Endothelial cell of umbilical vein (primary cell): ENCODE data around the gene PRRG2. TPM values are rescaled to one million over a fixed set of nuclear protein-coding genes. Genes with fewer than 3 reads are reported as not detected.

Experiments
- BruUV-seq: library from RNA; stranded (reverse); fragments of 400-500 nt; replicated peaks from 2 replicates; lab custom pipeline; 2021; lab: Mats Ljungman, UMichigan
- CTCF ChIA-PET: fragments of 300-600, 350-600 bp; sonication (Branson Sonifier 250); formaldehyde crosslinking; loops from one replicate; lab custom pipeline; 2021; ENCODE audit warnings: antibody characterized with exemption, inconsistent platforms; lab: Charles Lee
- POLR2A ChIA-PET: fragments of 300-600, 350-600 bp; sonication (Branson Sonifier 250); formaldehyde crosslinking; loops from one replicate; lab custom pipeline; 2021; ENCODE audit warnings: antibody characterized with exemption, inconsistent platforms; lab: Charles Lee
- DNase-seq: peaks from one replicate; pipeline ENCODE4 v3.0.0-alpha.2; 2011; ENCODE audit warnings: low read depth, low spot score
- FAIRE-seq: peaks from 2 replicates; lab custom pipeline; 2011; peaks lifted over from hg19 to GRCh38; lab: Jason Lieb, UNC
- H2AFZ ChIP-seq: 2 replicates; pipeline ENCODE4 v1.6.0; 2012; ENCODE audit warnings: low read depth, low read length, control low read depth, inconsistent platforms
- H3K27ac ChIP-seq: 2 replicates; pipeline ENCODE4 v1.5.1; 2011; ENCODE audit warnings: low read depth, mild to moderate bottlenecking, control low read depth, low read length, moderate library complexity; ENCODE audit not compliant: insufficient read depth
- H3K27me3 ChIP-seq, 2 experiments: 2 replicates each; pipeline versions ENCODE4 v1.6.0 to v1.6.1; 2011; ENCODE audit warnings: low read length in 2 of 2, mixed read lengths in 1 of 2; ENCODE audit not compliant: control insufficient read depth in 2 of 2, insufficient read depth in 2 of 2
- H3K36me3 ChIP-seq, 2 experiments: 2 replicates in 1 of 2; 3 replicates in 1 of 2; pipeline ENCODE4 v1.5.1; 2011; ENCODE audit warnings: low read length in 2 of 2, mild to moderate bottlenecking in 1 of 2, moderate library complexity in 1 of 2; ENCODE audit not compliant: control insufficient read depth in 2 of 2, insufficient read depth in 2 of 2; ENCODE audit errors: extremely low read depth in 1 of 2
- H3K4me1 ChIP-seq: 3 replicates; pipeline ENCODE4 v1.5.1; 2011; ENCODE audit warnings: mild to moderate bottlenecking, low read length; ENCODE audit not compliant: control insufficient read depth, insufficient read depth; ENCODE audit errors: extremely low read depth
- H3K4me2 ChIP-seq: 2 replicates; pipeline ENCODE4 v1.6.1; 2011; ENCODE audit warnings: low read length, control low read depth, mixed read lengths; ENCODE audit not compliant: insufficient read depth
- H3K4me3 ChIP-seq, 3 experiments: fragments of 200-600 bp in 1 of 3; sonication (generic), shearing (Covaris generic) in 1 of 3; replicated peaks in 1 of 3; 2 replicates each; pipeline ENCODE4 v1.5.1; 2011 to 2016; ENCODE audit warnings: control low read depth in 3 of 3, low read length in 3 of 3, mild to moderate bottlenecking in 2 of 3, inconsistent platforms in 1 of 3, low read depth in 1 of 3, moderate library complexity in 1 of 3; ENCODE audit not compliant: insufficient read depth in 1 of 3
- H3K79me2 ChIP-seq: 2 replicates; pipeline ENCODE4 v1.6.0; 2012; ENCODE audit warnings: low read length, inconsistent platforms; ENCODE audit not compliant: control insufficient read depth, insufficient read depth
- H3K9ac ChIP-seq: replicated peaks from 2 replicates; pipeline ENCODE3; 2011; ENCODE audit warnings: low read length, control low read depth; ENCODE audit not compliant: insufficient read depth; ENCODE audit errors: extremely low read depth
- H3K9me1 ChIP-seq: replicated peaks from 3 replicates; pipeline ENCODE4 v1.6.0; 2011; ENCODE audit warnings: mild to moderate bottlenecking, low read length; ENCODE audit not compliant: control insufficient read depth, insufficient read depth; ENCODE audit errors: extremely low read depth
- H3K9me3 ChIP-seq: replicated peaks from 2 replicates; pipeline ENCODE4 v1.5.1; 2012; ENCODE audit warnings: low read length, inconsistent platforms; ENCODE audit not compliant: control insufficient read depth, insufficient read depth
- H4K20me1 ChIP-seq: replicated peaks from 2 replicates; pipeline ENCODE3; 2011; ENCODE audit warnings: mild to moderate bottlenecking, low read length; ENCODE audit not compliant: control insufficient read depth, insufficient read depth; ENCODE audit errors: extremely low read depth
- EZH2 ChIP-seq: IDR thresholded peaks from 2 replicates; pipeline ENCODE4 v1.6.1; 2012; ENCODE audit warnings: borderline replicate concordance, low read depth, mild to moderate bottlenecking, moderate library complexity, low read length, inconsistent platforms; ENCODE audit not compliant: severe bottlenecking
- FOS ChIP-seq: IDR thresholded peaks from 2 replicates; pipeline ENCODE4 v1.6.1; 2011; ENCODE audit warnings: mild to moderate bottlenecking, low read length, moderate library complexity, borderline replicate concordance; ENCODE audit not compliant: insufficient read depth
- GATA2 ChIP-seq: IDR thresholded peaks from 2 replicates; pipeline ENCODE4 v1.7.0; 2011; ENCODE audit warnings: low read depth, mild to moderate bottlenecking, moderate library complexity, mixed read lengths, low read length; ENCODE audit not compliant: insufficient read length, insufficient read depth
- JUN ChIP-seq: IDR thresholded peaks from 2 replicates; pipeline ENCODE4 v1.6.1; 2011; ENCODE audit warnings: borderline replicate concordance, low read depth; ENCODE audit not compliant: insufficient read length, insufficient read depth
- MAX ChIP-seq: IDR thresholded peaks from 2 replicates; pipeline ENCODE4 v1.6.1; 2011; ENCODE audit not compliant: insufficient read depth, insufficient read length
- MYC ChIP-seq: IDR thresholded peaks from one replicate; pipeline ENCODE4 v1.6.1; 2011; ENCODE audit warnings: mild to moderate bottlenecking, low read depth, low read length
- POLR2A ChIP-seq: IDR thresholded peaks from 2 replicates; pipeline ENCODE4 v1.6.1; 2012; ENCODE audit warnings: low read depth, mild to moderate bottlenecking, control low read depth, low read length
- POLR2AphosphoS5 ChIP-seq: IDR thresholded peaks from 2 replicates; pipeline ENCODE4 v1.6.1; 2012; ENCODE audit warnings: low read depth, mild to moderate bottlenecking, control low read depth, low read length, moderate library complexity; ENCODE audit not compliant: insufficient read depth
- dilution Hi-C: fragments of 300-500 bp; cut with MboI; formaldehyde crosslinking; loops from one replicate; pipeline ENCODE4 v1.15.0; 2019; ENCODE audit warnings: low sequenced_read_pairs; ENCODE audit not compliant: extremely low pct_ligation_motif_present
- intact Hi-C: fragments of 100-400 bp; cut with micrococcal nuclease; formaldehyde crosslinking; loops from one replicate; pipeline ENCODE4 v1.10.0; 2022
- polyA plus RNA-seq, 4 experiments: library from polyadenylated mRNA; depleted of rRNA in 3 of 4; stranded (reverse) in 3 of 4; unstranded in 1 of 4; fragments of >200 nt; gene quantifications; 2 replicates each; pipeline versions ENCODE4 v1.2.1 to v1.2.3, GENCODE V29; 2011 to 2012; ENCODE audit warnings: missing spikeins in 1 of 4
- total RNA-seq: library from RNA; stranded (reverse); gene quantifications from 2 replicates; pipeline ENCODE4 v1.2.3, GENCODE V29; 2021
- TF ChIP-seq, protein P1 (sequence below), 2 donors: IDR thresholded peaks; 1 replicate in 1 of 2; 2 replicates in 1 of 2; pipeline ENCODE4 v1.5.1; 2011; ENCODE audit warnings: low read length in 2 of 2, mild to moderate bottlenecking in 2 of 2, moderate library complexity in 2 of 2, control low read depth in 1 of 2, inconsistent platforms in 1 of 2, low read depth in 1 of 2; ENCODE audit not compliant: insufficient read depth in 1 of 2; ENCODE audit errors: extremely low read depth in 1 of 2

Gene PRRG2
- total and polyA plus RNA-seq, 2 donors (not counting 3 experiments of a cell fraction or from before 2014, with no cell fraction given), result 2.6 to 2.9 TPM

- intact Hi-C loops, result no loop called here
- ChIA-PET CTCF (interaction anchor here (1.2 kb wide), 1 partner anchor 9 kb away, joined by 9 read pairs; no protein-coding TSS in a partner anchor), POLR2A (no interaction called here)
- no TSS peak for BruUV-seq
- H3K4me1 ChIP-seq, result no peaks in the 10 kb centered on the region
- H3K79me2 ChIP-seq, result peaks cover 51% of the 10 kb centered on the region
- no peaks in the 10 kb centered on the region for H3K9me3 ChIP-seq
- peaks cover 0 to under 1% of the 10 kb centered on the region in 2 experiments for H3K36me3 ChIP-seq
- no peak overlapping the region for H3K27ac ChIP-seq
- H3K27me3 ChIP-seq, result no peaks in the 10 kb centered on the region
- H2AFZ ChIP-seq, result no peak overlapping the region
- H3K9ac ChIP-seq, result no peak overlapping the region
- FAIRE-seq (no peak), DNase-seq (no peak)
- TF ChIP-seq FOS (no peak), MYC (no peak), POLR2A (no peak), POLR2AphosphoS5 (no peak), EZH2 (no peak), GATA2 (no peak), JUN (no peak), MAX (no peak)
- TF ChIP-seq, protein P1, sequence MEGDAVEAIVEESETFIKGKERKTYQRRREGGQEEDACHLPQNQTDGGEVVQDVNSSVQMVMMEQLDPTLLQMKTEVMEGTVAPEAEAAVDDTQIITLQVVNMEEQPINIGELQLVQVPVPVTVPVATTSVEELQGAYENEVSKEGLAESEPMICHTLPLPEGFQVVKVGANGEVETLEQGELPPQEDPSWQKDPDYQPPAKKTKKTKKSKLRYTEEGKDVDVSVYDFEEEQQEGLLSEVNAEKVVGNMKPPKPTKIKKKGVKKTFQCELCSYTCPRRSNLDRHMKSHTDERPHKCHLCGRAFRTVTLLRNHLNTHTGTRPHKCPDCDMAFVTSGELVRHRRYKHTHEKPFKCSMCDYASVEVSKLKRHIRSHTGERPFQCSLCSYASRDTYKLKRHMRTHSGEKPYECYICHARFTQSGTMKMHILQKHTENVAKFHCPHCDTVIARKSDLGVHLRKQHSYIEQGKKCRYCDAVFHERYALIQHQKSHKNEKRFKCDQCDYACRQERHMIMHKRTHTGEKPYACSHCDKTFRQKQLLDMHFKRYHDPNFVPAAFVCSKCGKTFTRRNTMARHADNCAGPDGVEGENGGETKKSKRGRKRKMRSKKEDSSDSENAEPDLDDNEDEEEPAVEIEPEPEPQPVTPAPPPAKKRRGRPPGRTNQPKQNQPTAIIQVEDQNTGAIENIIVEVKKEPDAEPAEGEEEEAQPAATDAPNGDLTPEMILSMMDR (IDR thresholded peaks at IDR 0.05; ENCODE audit: extremely low read depth in 1 of 2, insufficient read depth in 1 of 2, low read depth in 1 of 2, low read length in 2 of 2), result no peak
- no peaks in the 10 kb centered on the region for H4K20me1 ChIP-seq
- no peak overlapping the region for H3K4me3 ChIP-seq
- H3K9me1 ChIP-seq, result no peaks in the 10 kb centered on the region
- dilution Hi-C loops, result no loop called here
- no peak overlapping the region for H3K4me2 ChIP-seq
These were observed 13.2 kb upstream of the PRRG2 start for GRCh38 chr19:49567861-49568441.
